HUDEP-2 (cell line): Measurements from ENCODE around the gene RPS19BP1.
"Not testable (repeated sequence)": the region's sequence is repeated elsewhere in the genome, so short reads cannot be mapped to it uniquely, and the experiment has no call there.

Source experiments
- DNase-seq, 76 experiments: peaks; one replicate each; lab custom pipeline; 2025; ENCODE audit not compliant: unreplicated experiment in 76 of 76; lab: John Stamatoyannopoulos, UW

Gene RPS19BP1

DNA sequence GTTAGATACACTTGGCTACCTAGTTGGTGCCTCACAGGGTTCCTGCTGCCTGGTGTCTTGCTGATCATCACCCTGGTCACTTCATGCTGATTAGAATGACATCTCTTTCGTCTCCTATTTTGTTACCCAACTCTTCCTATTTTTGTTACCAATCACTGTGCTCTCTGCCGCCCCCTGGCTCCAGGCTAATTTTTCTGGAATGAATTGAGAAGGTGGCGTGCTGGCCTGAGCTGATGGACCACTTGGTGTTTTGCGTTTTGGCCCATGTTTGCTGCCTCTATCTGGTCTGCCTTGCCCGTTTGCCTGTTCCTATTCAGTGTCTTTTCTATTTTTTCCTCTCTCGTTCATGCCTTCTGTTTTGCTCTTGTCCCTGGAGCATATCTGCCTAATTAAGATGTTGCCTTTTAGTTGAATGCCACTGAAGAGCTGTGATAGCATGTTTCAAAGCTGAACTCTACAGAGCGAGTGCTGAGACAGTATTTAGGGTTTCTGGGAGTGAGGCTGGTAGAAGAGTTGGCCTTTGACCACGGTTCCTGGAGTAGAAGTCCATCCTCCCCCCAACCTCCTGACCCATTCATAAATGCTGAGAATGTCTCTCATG is 18.1 kb downstream of the RPS19BP1 start:
- peak in 35 of 76 experiments; percentile 13 to 64 (median 39) for DNase-seq

GRCh38 chr22:39513791-39514190 is 18.8 kb downstream of the RPS19BP1 start:
- no peak for DNase-seq

DNA sequence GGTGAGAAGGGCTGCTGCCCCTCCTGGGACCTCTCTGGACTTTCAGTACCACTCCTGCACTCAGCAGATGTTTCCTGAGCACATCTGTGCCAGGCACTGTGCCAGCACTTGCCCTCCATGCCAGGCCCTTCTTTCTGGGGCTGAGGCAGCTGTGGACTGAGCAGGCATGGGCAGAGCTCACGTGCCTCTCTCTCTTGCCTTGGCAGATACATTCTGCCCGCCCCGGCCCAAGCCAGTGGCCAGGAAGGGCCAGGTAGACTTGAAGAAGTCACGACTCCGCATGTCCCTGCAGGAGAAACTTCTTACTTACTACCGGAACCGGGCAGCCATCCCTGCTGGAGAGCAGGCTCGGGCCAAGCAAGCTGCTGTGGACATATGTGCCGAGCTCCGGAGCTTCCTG is 20.5 kb downstream of the RPS19BP1 start:
- no peak for DNase-seq

DNA sequence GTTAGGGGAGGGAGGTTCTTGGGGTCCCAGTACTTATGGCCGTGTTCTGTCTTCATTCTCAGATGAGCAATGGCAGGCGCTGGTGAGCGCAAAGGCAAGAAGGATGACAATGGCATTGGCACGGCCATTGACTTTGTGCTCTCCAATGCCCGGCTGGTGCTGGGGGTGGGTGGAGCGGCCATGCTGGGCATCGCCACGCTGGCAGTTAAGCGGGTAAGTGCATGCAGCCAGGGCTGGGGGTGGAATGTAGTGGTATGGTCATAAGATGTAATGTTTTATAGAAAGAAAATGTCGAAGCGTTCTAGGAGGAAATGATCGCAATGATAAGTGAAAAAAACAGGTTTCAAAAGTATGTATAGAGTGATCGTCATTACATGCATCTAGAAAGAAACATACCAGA is 21.3 kb downstream of the RPS19BP1 start:
- no peak for DNase-seq

DNA sequence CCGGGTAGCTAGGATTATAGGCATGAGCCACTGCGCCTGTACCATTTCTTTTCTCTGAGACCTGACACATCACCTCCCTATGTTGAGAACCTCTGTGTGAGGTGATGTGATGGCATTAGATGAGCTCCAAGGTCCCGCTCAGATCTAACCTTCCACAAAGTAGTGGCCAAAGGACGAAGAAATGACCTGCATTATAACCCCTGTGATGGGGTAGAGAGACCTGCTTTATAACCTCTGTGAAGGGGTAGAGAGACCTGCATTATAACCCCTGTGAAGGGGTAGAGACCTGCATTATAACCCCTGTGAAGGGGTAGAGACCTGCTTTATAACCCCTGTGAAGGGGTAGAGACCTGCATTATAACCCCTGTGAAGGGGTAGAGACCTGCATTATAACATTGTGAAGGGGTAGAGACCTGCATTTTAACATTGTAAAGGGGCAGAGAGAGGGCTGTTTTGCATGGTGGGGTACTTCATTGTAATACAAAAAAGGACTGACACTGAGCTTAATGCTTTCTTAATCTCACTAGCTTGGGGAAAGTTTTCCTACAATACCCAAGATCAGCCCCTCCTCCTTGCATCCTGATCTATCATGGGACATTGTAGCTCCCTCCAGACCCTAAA is 21.9 kb downstream of the RPS19BP1 start:
- DNase-seq, result no peak

- DNase-seq, result no peak
These were observed 24.2 kb downstream of the RPS19BP1 start for GRCh38 chr22:39508393-39508792.

DNA sequence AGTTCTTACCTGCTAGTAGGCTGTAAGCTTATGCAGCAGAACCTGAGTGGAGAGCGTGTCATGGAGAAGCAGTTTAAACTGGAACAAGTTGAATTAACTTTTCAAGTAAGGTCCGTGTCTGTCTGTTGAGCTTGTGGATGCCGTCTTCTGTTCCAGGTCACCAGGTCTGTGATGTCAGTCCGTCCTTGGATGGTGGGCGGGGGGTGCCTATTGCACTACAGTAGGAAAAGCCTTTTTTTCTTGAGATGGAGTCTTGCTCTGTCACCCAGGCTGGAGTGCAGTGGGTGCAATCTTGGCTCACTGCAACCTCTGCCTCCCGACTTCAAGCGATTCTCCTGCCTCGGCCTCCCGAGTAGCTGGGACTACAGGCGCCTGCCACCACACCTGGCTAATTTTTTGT is 25.5 kb downstream of the RPS19BP1 start:
- not testable (repeated sequence) for DNase-seq

GRCh38 chr22:39504071-39504470 is 28.5 kb downstream of the RPS19BP1 start:
- DNase-seq, result no peak

- DNase-seq, result no peak
These were observed 28.9 kb downstream of the RPS19BP1 start for GRCh38 chr22:39503630-39504029.

DNA sequence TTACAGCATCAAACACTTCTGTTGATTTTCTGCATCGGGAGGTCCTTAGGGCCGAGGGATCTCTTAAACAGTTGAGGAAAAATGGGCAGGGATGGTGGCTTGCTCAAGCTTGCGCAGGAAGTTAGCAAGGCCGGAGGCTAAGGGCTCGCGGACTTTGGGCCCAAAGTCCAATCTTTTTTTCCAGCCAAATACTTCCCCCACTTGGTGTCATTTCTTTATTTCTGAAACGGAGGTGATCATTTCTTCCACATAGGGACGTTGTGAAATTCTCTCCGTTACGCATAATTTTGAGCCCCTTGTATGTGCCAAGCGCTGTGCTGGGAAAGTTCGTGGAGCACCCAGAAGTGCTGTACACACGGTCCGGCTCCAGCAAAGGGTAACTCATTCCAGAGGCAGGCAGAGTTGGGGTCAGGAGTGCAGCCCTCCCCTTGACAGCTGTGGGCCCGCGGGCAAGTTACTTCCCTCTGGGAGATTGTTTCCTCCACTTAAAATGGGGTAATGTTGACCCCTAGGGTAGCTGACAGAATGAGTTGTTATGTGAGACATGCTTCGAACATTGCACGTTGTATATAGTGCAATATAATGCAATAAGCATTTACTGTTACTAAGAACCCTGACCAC is 29.6 kb downstream of the RPS19BP1 start:
- DNase-seq, result no peak

DNA sequence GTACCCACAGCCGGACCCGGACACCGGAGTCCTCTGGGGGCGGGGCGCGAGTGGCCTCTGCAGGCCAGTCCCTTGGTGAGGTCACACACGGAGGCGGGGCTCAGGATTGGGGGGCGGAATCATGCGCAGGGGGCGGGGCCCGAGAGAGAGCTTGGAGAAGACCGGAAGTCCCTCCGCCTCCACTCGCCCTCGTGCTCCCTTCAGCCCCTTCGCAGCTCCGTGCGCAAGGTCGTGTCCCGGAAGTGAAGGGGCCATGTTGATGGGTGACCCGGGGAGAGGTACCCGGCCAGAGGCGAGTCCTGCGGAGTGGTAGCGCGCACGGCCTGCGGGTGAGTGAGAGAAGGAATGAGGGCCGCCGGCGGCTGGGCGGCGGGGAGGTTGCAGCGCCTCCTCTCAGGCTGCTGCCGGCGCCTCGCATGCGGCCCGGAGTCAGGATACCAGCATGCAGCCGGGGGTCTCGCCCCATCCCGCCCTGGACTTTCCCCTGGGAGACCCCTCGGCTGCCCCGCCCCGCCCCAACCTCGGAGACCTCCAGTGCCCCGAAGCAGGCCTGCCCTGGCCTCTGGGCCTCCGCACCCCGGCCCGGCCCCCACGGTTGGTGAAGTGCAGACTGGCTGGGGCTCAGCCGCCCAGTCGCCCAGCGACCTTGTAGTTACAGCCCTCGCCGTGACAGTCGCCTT is 30.3 kb downstream of the RPS19BP1 start, which contains the start of gene MIEF1:
Gene MIEF1, plus strand, starts transcription at position 182 of the 680 bp plus-strand sequence. CDS start 9,005 bp downstream, outside the sequence.
- peak in 74 of 76 experiments; percentile 58 to 96 (median 91) for DNase-seq

- no peak for DNase-seq
These were observed 30.9 kb downstream of the RPS19BP1 start for GRCh38 chr22:39501644-39502108.

- DNase-seq, result no peak
These were observed 32.4 kb downstream of the RPS19BP1 start for GRCh38 chr22:39500101-39500500.

GRCh38 chr22:39498802-39499201 is 33.7 kb downstream of the RPS19BP1 start:
- DNase-seq, result no peak

DNA sequence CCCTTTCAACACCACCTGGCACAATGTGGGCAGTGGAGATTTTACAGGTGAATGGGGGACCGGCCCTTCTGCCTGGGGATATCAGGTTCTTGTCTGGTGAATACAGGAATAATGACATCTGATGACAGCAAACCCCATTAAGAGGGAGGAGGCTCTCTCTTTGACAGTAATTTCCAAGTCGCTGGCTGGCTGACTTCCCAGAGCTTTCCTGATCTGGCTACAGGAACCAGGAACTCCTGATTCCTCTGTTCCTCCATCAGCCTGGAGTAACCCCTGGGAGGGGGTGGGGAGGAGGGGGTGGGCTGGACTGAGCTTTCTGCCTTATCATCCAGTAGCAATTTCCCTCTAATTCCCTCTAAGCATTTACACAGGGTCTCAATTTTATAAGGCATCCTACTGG is 34.2 kb downstream of the RPS19BP1 start:
- no peak for DNase-seq

- no peak for DNase-seq
These were observed 35.1 kb downstream of the RPS19BP1 start for GRCh38 chr22:39497429-39497828.

- DNase-seq, result peak in 55 of 76 experiments; percentile 19 to 72 (median 53)
These were observed 36.3 kb downstream of the RPS19BP1 start for GRCh38 chr22:39496131-39496838.

- DNase-seq, result no peak
These were observed 38.0 kb downstream of the RPS19BP1 start for GRCh38 chr22:39494471-39495120.

DNA sequence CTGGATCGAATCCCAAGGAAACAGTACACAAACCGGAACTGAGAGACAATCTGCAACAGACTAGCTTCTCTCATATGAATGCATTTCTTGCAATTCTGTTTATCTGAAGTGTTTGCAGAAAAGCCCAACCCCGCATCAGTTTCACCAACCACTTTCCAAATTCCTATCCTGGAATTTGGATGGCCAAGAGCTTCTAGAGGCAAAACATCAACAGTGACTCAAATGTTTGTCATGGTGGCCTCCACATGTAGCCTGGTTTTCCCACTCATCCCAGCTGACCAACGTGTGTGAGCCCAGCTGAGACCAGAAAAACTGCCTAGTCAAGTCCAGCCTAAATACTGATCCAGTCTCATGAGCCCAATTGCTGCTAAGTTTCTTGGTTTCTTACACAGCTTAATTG is 38.8 kb downstream of the RPS19BP1 start:
- DNase-seq, result no peak

GRCh38 chr22:39492186-39492585 is 40.4 kb downstream of the RPS19BP1 start:
- DNase-seq, result no peak
